GM23338 (cell line): ENCODE measurements around the gene PTCH2. TPM values are rescaled to one million over a fixed set of nuclear protein-coding genes. Genes with fewer than 3 reads are reported as not detected.

Source experiments
- ATAC-seq: fragments of 200-7000 bp; cut with Tn5 transposase; 3 replicates; pipeline ENCODE4 v1.9.1; 2020
- DNase-seq: peaks from one replicate; pipeline ENCODE4 v3.0.0-alpha.2; 2015; ENCODE audit warnings: low spot score
- H2AFZ ChIP-seq: fragments of 200-600 bp; sonication (generic); 2 replicates; pipeline ENCODE4 v1.8.0; 2016; ENCODE audit warnings: antibody characterized with exemption, mild to moderate bottlenecking, moderate library complexity
- H3F3A ChIP-seq: fragments of 200-600 bp; sonication (generic); replicated peaks from 2 replicates; pipeline ENCODE4 v1.8.0; 2017; ENCODE audit warnings: antibody characterized with exemption, mixed run types, low read depth
- H3K27ac ChIP-seq: fragments of 200-600 bp; sonication (generic); 2 replicates; pipeline ENCODE4 v1.6.1; 2016; ENCODE audit warnings: low read depth
- H3K27me3 ChIP-seq: fragments of 200-600 bp; sonication (generic); 2 replicates; pipeline ENCODE4 v1.8.0; 2016; ENCODE audit warnings: mild to moderate bottlenecking, mixed run types, moderate library complexity; ENCODE audit not compliant: insufficient read depth
- H3K36me3 ChIP-seq: fragments of 200-600 bp; sonication (generic); 2 replicates; pipeline ENCODE4 v1.8.0; 2016; ENCODE audit warnings: mild to moderate bottlenecking; ENCODE audit not compliant: insufficient read depth
- H3K4me1 ChIP-seq: fragments of 200-600 bp; sonication (generic); 2 replicates; pipeline ENCODE4 v1.8.0; 2016; ENCODE audit warnings: mild to moderate bottlenecking, moderate library complexity; ENCODE audit not compliant: insufficient read depth
- H3K4me2 ChIP-seq: fragments of 200-600 bp; sonication (generic); 2 replicates; pipeline ENCODE4 v1.7.1; 2017; ENCODE audit warnings: mixed run types
- H3K4me3 ChIP-seq: fragments of 200-600 bp; sonication (generic); 2 replicates; pipeline ENCODE4 v1.6.1; 2016; ENCODE audit warnings: mixed run types
- H3K79me2 ChIP-seq: fragments of 200-600 bp; sonication (generic); replicated peaks from 2 replicates; pipeline ENCODE4 v1.8.0; 2017; ENCODE audit warnings: mild to moderate bottlenecking; ENCODE audit not compliant: insufficient read depth
- H3K9me2 ChIP-seq: fragments of 200-600 bp; sonication (generic); 2 replicates; pipeline ENCODE4 v1.8.0; 2017; ENCODE audit not compliant: insufficient read depth
- H4K20me1 ChIP-seq: fragments of 200-600 bp; sonication (generic); replicated peaks from 2 replicates; pipeline ENCODE4 v1.8.0; 2017; ENCODE audit warnings: mild to moderate bottlenecking; ENCODE audit not compliant: insufficient read depth
- H3K27ac Mint-ChIP-seq: 2 replicates; pipeline ENCODE4 v1.8.0; 2020; ENCODE audit warnings: inconsistent platforms, mild to moderate bottlenecking, moderate library complexity, mixed read lengths
- H3K27me3 Mint-ChIP-seq: 3 replicates; pipeline ENCODE4 v1.8.0; 2022; ENCODE audit warnings: low read depth, mild to moderate bottlenecking, moderate library complexity, mixed read lengths, inconsistent platforms; ENCODE audit not compliant: insufficient read depth, poor library complexity
- H3K36me3 Mint-ChIP-seq: 3 replicates; pipeline ENCODE4 v1.8.0; 2021; ENCODE audit warnings: low read depth, mild to moderate bottlenecking, inconsistent platforms, moderate library complexity, mixed read lengths
- H3K4me1 Mint-ChIP-seq: 3 replicates; pipeline ENCODE4 v1.8.0; 2020; ENCODE audit warnings: mild to moderate bottlenecking, inconsistent platforms, mixed read lengths
- H3K4me3 Mint-ChIP-seq: 3 replicates; pipeline ENCODE4 v1.8.0; 2021; ENCODE audit warnings: moderate library complexity, mild to moderate bottlenecking, inconsistent platforms, mixed read lengths
- H3K9me3 Mint-ChIP-seq: 3 replicates; pipeline ENCODE4 v1.8.0; 2020; ENCODE audit warnings: moderate library complexity, mild to moderate bottlenecking, inconsistent platforms, mixed read lengths
- CREB1 ChIP-seq: fragments of 250-450 bp; sonication (Bioruptor Pico); IDR thresholded peaks from 2 replicates; pipeline ENCODE4 v1.5.0; 2020; ENCODE audit warnings: low read depth, mild to moderate bottlenecking, moderate library complexity
- ETS1 ChIP-seq: IDR thresholded peaks from 2 replicates; pipeline ENCODE4 v1.6.1; 2016; ENCODE audit warnings: antibody characterized with exemption
- EZH2 ChIP-seq: fragments of 200-600 bp; sonication (generic); IDR thresholded peaks from one replicate; pipeline ENCODE4 v1.8.0; 2017; ENCODE audit warnings: antibody characterized with exemption, mild to moderate bottlenecking, low read depth; ENCODE audit not compliant: unreplicated experiment
- JUNB ChIP-seq: IDR thresholded peaks from one replicate; pipeline ENCODE4 v1.6.1; 2016; ENCODE audit warnings: antibody characterized with exemption; ENCODE audit not compliant: unreplicated experiment
- NANOG ChIP-seq: IDR thresholded peaks from 2 replicates; pipeline ENCODE4 v1.6.1; 2016; ENCODE audit warnings: antibody characterized with exemption, borderline replicate concordance
- POLR2AphosphoS5 ChIP-seq: IDR thresholded peaks from 2 replicates; pipeline ENCODE4 v1.6.1; 2016; ENCODE audit warnings: antibody characterized with exemption, low read depth
- STAT1 ChIP-seq: IDR thresholded peaks from one replicate; pipeline ENCODE4 v1.6.1; 2016; ENCODE audit warnings: antibody characterized with exemption; ENCODE audit not compliant: unreplicated experiment
- ZNF114 ChIP-seq: fragments of 250-450 bp; sonication (Bioruptor Pico); IDR thresholded peaks from 2 replicates; pipeline ENCODE4 v1.5.0; 2020; ENCODE audit warnings: mild to moderate bottlenecking, moderate library complexity
- ZNF331 ChIP-seq: fragments of 250-450 bp; sonication (Bioruptor Pico); IDR thresholded peaks from 2 replicates; pipeline ENCODE4 v1.5.0; 2020; ENCODE audit warnings: low read depth, mild to moderate bottlenecking, moderate library complexity
- polyA plus RNA-seq: library from polyadenylated mRNA; unstranded; fragments of >200 nt; fragmentation: Nextera tagmentation; extraction: Ambion mirVana; gene quantifications from 2 replicates; pipeline ENCODE4 v1.2.1, GENCODE V29; 2016
- total RNA-seq: library from RNA; depleted of rRNA; stranded (reverse); fragments of >200 nt; shearing (Covaris generic); gene quantifications from 2 replicates; pipeline ENCODE4 v1.2.3, GENCODE V29; 2014
- TF ChIP-seq, protein P1 (sequence below): IDR thresholded peaks from one replicate; pipeline ENCODE4 v1.6.1; 2018; ENCODE audit warnings: antibody characterized with exemption; ENCODE audit not compliant: unreplicated experiment
- TF ChIP-seq, protein P2 (sequence below), 2 experiments: fragments of 200-600 bp in 1 of 2; sonication (generic) in 1 of 2; conservative IDR thresholded peaks; 2 replicates each; pipeline versions ENCODE4 v1.5.1 to v1.6.1; 2016 to 2017; ENCODE audit warnings: antibody characterized with exemption in 2 of 2, low read depth in 2 of 2, mild to moderate bottlenecking in 2 of 2, moderate library complexity in 1 of 2
- TF ChIP-seq, protein P3 (sequence below): fragments of 250-450 bp; sonication (Bioruptor Pico); IDR thresholded peaks from 2 replicates; pipeline ENCODE4 v1.5.0; 2020; ENCODE audit warnings: mild to moderate bottlenecking, moderate library complexity

Gene PTCH2
- total and polyA plus RNA-seq, 2 experiments from 2014 or later, result 0.63 to 0.74 TPM

- H3K36me3 ChIP-seq, result no peaks in the 10 kb centered on the region
- DNase-seq (no peak), ATAC-seq (peak; percentile 34; the same call in 2 of the 3 replicates)
- no peak overlapping the region for H3K27ac Mint-ChIP-seq
- TF ChIP-seq JUNB, result no peak
- TF ChIP-seq ETS1, result no peak
- no peak for TF ChIP-seq POLR2AphosphoS5
- no peak for TF ChIP-seq ZNF331
- no peak for TF ChIP-seq ZNF114 (CRISPR knock-in tag)
- TF ChIP-seq, protein P1, sequence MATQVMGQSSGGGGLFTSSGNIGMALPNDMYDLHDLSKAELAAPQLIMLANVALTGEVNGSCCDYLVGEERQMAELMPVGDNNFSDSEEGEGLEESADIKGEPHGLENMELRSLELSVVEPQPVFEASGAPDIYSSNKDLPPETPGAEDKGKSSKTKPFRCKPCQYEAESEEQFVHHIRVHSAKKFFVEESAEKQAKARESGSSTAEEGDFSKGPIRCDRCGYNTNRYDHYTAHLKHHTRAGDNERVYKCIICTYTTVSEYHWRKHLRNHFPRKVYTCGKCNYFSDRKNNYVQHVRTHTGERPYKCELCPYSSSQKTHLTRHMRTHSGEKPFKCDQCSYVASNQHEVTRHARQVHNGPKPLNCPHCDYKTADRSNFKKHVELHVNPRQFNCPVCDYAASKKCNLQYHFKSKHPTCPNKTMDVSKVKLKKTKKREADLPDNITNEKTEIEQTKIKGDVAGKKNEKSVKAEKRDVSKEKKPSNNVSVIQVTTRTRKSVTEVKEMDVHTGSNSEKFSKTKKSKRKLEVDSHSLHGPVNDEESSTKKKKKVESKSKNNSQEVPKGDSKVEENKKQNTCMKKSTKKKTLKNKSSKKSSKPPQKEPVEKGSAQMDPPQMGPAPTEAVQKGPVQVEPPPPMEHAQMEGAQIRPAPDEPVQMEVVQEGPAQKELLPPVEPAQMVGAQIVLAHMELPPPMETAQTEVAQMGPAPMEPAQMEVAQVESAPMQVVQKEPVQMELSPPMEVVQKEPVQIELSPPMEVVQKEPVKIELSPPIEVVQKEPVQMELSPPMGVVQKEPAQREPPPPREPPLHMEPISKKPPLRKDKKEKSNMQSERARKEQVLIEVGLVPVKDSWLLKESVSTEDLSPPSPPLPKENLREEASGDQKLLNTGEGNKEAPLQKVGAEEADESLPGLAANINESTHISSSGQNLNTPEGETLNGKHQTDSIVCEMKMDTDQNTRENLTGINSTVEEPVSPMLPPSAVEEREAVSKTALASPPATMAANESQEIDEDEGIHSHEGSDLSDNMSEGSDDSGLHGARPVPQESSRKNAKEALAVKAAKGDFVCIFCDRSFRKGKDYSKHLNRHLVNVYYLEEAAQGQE, result no peak
- TF ChIP-seq, protein P2, sequence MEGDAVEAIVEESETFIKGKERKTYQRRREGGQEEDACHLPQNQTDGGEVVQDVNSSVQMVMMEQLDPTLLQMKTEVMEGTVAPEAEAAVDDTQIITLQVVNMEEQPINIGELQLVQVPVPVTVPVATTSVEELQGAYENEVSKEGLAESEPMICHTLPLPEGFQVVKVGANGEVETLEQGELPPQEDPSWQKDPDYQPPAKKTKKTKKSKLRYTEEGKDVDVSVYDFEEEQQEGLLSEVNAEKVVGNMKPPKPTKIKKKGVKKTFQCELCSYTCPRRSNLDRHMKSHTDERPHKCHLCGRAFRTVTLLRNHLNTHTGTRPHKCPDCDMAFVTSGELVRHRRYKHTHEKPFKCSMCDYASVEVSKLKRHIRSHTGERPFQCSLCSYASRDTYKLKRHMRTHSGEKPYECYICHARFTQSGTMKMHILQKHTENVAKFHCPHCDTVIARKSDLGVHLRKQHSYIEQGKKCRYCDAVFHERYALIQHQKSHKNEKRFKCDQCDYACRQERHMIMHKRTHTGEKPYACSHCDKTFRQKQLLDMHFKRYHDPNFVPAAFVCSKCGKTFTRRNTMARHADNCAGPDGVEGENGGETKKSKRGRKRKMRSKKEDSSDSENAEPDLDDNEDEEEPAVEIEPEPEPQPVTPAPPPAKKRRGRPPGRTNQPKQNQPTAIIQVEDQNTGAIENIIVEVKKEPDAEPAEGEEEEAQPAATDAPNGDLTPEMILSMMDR (conservative IDR thresholded peaks at IDR 0.05; ENCODE audit: low read depth in 2 of 2), result no peak
- TF ChIP-seq CREB1 (CRISPR knock-in tag), result no peak
- TF ChIP-seq NANOG, result no peak
- TF ChIP-seq EZH2, result no peak
- no peak for TF ChIP-seq STAT1
- TF ChIP-seq, protein P3, sequence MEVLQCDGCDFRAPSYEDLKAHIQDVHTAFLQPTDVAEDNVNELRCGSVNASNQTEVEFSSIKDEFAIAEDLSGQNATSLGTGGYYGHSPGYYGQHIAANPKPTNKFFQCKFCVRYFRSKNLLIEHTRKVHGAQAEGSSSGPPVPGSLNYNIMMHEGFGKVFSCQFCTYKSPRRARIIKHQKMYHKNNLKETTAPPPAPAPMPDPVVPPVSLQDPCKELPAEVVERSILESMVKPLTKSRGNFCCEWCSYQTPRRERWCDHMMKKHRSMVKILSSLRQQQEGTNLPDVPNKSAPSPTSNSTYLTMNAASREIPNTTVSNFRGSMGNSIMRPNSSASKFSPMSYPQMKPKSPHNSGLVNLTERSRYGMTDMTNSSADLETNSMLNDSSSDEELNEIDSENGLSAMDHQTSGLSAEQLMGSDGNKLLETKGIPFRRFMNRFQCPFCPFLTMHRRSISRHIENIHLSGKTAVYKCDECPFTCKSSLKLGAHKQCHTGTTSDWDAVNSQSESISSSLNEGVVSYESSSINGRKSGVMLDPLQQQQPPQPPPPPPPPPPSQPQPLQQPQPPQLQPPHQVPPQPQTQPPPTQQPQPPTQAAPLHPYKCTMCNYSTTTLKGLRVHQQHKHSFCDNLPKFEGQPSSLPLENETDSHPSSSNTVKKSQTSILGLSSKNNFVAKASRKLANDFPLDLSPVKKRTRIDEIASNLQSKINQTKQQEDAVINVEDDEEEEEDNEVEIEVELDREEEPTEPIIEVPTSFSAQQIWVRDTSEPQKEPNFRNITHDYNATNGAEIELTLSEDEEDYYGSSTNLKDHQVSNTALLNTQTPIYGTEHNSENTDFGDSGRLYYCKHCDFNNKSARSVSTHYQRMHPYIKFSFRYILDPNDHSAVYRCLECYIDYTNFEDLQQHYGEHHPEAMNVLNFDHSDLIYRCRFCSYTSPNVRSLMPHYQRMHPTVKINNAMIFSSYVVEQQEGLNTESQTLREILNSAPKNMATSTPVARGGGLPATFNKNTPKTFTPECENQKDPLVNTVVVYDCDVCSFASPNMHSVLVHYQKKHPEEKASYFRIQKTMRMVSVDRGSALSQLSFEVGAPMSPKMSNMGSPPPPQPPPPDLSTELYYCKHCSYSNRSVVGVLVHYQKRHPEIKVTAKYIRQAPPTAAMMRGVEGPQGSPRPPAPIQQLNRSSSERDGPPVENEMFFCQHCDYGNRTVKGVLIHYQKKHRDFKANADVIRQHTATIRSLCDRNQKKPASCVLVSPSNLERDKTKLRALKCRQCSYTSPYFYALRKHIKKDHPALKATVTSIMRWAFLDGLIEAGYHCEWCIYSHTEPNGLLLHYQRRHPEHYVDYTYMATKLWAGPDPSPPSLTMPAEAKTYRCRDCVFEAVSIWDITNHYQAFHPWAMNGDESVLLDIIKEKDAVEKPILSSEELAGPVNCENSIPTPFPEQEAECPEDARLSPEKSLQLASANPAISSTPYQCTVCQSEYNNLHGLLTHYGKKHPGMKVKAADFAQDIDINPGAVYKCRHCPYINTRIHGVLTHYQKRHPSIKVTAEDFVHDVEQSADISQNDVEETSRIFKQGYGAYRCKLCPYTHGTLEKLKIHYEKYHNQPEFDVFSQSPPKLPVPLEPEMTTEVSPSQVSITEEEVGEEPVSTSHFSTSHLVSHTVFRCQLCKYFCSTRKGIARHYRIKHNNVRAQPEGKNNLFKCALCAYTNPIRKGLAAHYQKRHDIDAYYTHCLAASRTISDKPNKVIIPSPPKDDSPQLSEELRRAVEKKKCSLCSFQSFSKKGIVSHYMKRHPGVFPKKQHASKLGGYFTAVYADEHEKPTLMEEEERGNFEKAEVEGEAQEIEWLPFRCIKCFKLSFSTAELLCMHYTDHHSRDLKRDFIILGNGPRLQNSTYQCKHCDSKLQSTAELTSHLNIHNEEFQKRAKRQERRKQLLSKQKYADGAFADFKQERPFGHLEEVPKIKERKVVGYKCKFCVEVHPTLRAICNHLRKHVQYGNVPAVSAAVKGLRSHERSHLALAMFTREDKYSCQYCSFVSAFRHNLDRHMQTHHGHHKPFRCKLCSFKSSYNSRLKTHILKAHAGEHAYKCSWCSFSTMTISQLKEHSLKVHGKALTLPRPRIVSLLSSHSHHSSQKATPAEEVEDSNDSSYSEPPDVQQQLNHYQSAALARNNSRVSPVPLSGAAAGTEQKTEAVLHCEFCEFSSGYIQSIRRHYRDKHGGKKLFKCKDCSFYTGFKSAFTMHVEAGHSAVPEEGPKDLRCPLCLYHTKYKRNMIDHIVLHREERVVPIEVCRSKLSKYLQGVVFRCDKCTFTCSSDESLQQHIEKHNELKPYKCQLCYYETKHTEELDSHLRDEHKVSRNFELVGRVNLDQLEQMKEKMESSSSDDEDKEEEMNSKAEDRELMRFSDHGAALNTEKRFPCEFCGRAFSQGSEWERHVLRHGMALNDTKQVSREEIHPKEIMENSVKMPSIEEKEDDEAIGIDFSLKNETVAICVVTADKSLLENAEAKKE (CRISPR knock-in tag), result no peak
- no peaks in the 10 kb centered on the region for H3K9me3 Mint-ChIP-seq
- peaks cover 8% of the 10 kb centered on the region; the same call in 1 of the 2 replicates for H3K4me1 ChIP-seq
- no peak overlapping the region for H3K4me3 Mint-ChIP-seq
- H3K79me2 ChIP-seq, result no peaks in the 10 kb centered on the region
- no peak overlapping the region for H3K4me3 ChIP-seq
- no peaks in the 10 kb centered on the region for H3K27me3 Mint-ChIP-seq
- H3F3A ChIP-seq, result no peaks in the 10 kb centered on the region
- peak overlapping the region; percentile 4; the same call in 1 of the 2 replicates for H3K4me2 ChIP-seq
- H4K20me1 ChIP-seq, result no peaks in the 10 kb centered on the region
- no peak overlapping the region for H2AFZ ChIP-seq
- H3K4me1 Mint-ChIP-seq, result peaks cover 4% of the 10 kb centered on the region; the same call in 2 of the 3 replicates
- H3K27ac ChIP-seq, result no peak overlapping the region
- H3K36me3 Mint-ChIP-seq, result no peaks in the 10 kb centered on the region; the same call in 2 of the 3 replicates
- H3K9me2 ChIP-seq, result no peaks in the 10 kb centered on the region
- no peaks in the 10 kb centered on the region for H3K27me3 ChIP-seq
These were observed 17.9 kb upstream of the PTCH2 start for GRCh38 chr1:44860891-44861425.
